ENCODE results near the gene PLCB1.

GRCh38 chr20:8255945-8256632 is 124.0 kb downstream of the PLCB1 start:
- TF ChIP-seq EZH2 (IDR thresholded peaks at IDR 0.05; ENCODE audit: low read length): no peak
- no peak for TF ChIP-seq CTCF (optimal IDR thresholded peaks at IDR 0.05 in 1 of 3, IDR thresholded peaks at IDR 0.05 in 1 of 3, conservative IDR thresholded peaks at IDR 0.05 in 1 of 3; ENCODE audit: extremely low read depth in 1 of 3, insufficient read depth in 2 of 3, low read length in 3 of 3)

Measured in keratinocyte (primary cell).